Measurements from ENCODE around the gene VSTM4.

Gene VSTM4

GRCh38 chr10:49070701-49071100, 44.6 kb downstream of the VSTM4 start:
- no peak for DNase-seq (ENCODE audit: low read depth)
- no peak for TF ChIP-seq CTCF (IDR thresholded peaks at IDR 0.05; ENCODE audit: insufficient read depth, low read depth, low read length, missing control alignments)
- H3K4me3 ChIP-seq (ENCODE audit: low read length): no peak overlapping the region

GRCh38 chr10:49068672-49069217, 46.6 kb downstream of the VSTM4 start:
- no peak for DNase-seq (ENCODE audit: low read depth)
- TF ChIP-seq CTCF (IDR thresholded peaks at IDR 0.05; ENCODE audit: insufficient read depth, low read depth, low read length, missing control alignments): no peak
- H3K4me3 ChIP-seq (ENCODE audit: low read length): no peak overlapping the region

GRCh38 chr10:49068209-49068608, 47.1 kb downstream of the VSTM4 start:
- DNase-seq (ENCODE audit: low read depth): no peak
- H3K4me3 ChIP-seq (ENCODE audit: low read length): no peak overlapping the region
- no peak for TF ChIP-seq CTCF (IDR thresholded peaks at IDR 0.05; ENCODE audit: insufficient read depth, low read depth, low read length, missing control alignments)

- no peak for DNase-seq (ENCODE audit: low read depth)
- TF ChIP-seq CTCF (IDR thresholded peaks at IDR 0.05; ENCODE audit: insufficient read depth, low read depth, low read length, missing control alignments): no peak
- no peak overlapping the region for H3K4me3 ChIP-seq (ENCODE audit: low read length)
Measured at GRCh38 chr10:49066944-49067730, 48.2 kb downstream of the VSTM4 start.

- H3K4me3 ChIP-seq (ENCODE audit: low read length): no peak overlapping the region
- no peak for DNase-seq (ENCODE audit: low read depth)
Measured at GRCh38 chr10:49062229-49062628, 53.1 kb downstream of the VSTM4 start.

GRCh38 chr10:49061667-49062066, 53.7 kb downstream of the VSTM4 start:
- no peak overlapping the region for H3K4me3 ChIP-seq (ENCODE audit: low read length)
- DNase-seq (ENCODE audit: low read depth): no peak
- TF ChIP-seq CTCF (IDR thresholded peaks at IDR 0.05; ENCODE audit: insufficient read depth, low read depth, low read length, missing control alignments): no peak

More at GRCh38 chr10:49062229-49062628, 53.1 kb downstream of the VSTM4 start:
- TF ChIP-seq CTCF (IDR thresholded peaks at IDR 0.05; ENCODE audit: insufficient read depth, low read depth, low read length, missing control alignments): no peak
